Measurements from ENCODE around the gene TIMM22. TPM values are rescaled to one million over a fixed set of nuclear protein-coding genes. Genes with fewer than 3 reads are reported as not detected.

The TIMM22 gene
- total and polyA plus RNA-seq, 2 donors (not counting 1 experiment from before 2014, with no cell fraction given): 4.1 to 9.5 TPM

GRCh38 chr17:1018547-1018946, 21.6 kb downstream of the TIMM22 start:
- Histone ChIP-seq H2AFZ (ENCODE audit: insufficient read depth, low read depth, low read length, poor library complexity, severe bottlenecking) (no peak overlapping the region), H3K4me1 (ENCODE audit: control insufficient read depth in 2 of 2, insufficient read depth in 2 of 2, low read length in 2 of 2) (no peaks in the 10 kb centered on the region), H3K79me2 (ENCODE audit: control insufficient read depth, insufficient read depth, low read length) (peaks cover 8% of the 10 kb centered on the region), H4K20me1 (ENCODE audit: control insufficient read depth, insufficient read depth, low read length, poor library complexity, severe bottlenecking) (peaks cover 48% of the 10 kb centered on the region), H3K36me3 (replicated peaks in 1 of 2; ENCODE audit: control extremely low read depth in 1 of 2, control insufficient read depth in 1 of 2, extremely low read depth in 1 of 2, insufficient read depth in 2 of 2, low read length in 1 of 2) (peaks cover 1 to 3% of the 10 kb centered on the region in 2 experiments), H3K4me2 (replicated peaks; ENCODE audit: low read depth, low read length, poor library complexity, severe bottlenecking) (no peak overlapping the region), H3K27me3 (replicated peaks in 1 of 4; ENCODE audit: control extremely low read depth in 1 of 4, control insufficient read depth in 3 of 4, insufficient read depth in 4 of 4, low read length in 3 of 4) (no peaks in the 10 kb centered on the region), H3K4me3 (ENCODE audit: control extremely low read depth in 1 of 5, extremely low read depth in 1 of 5, insufficient read depth in 1 of 5, low read depth in 2 of 5, low read length in 4 of 5) (no peak overlapping the region), H3K9ac (ENCODE audit: low read length) (no peak overlapping the region), H3K27ac (ENCODE audit: low read length in 2 of 2) (no peak overlapping the region), H3K9me3 (ENCODE audit: control extremely low read depth in 1 of 3, control insufficient read depth in 2 of 3, insufficient read depth in 1 of 3, low read length in 2 of 3) (no peaks in the 10 kb centered on the region)
- no peaks in the 10 kb centered on the region for H3K4me1 Mint-ChIP-seq
- intact Hi-C loops (cut with micrococcal nuclease): no loop called here
- POLR2A ChIA-PET: no interaction called here
- no peak for TF ChIP-seq EZH2 (IDR thresholded peaks at IDR 0.05; ENCODE audit: borderline replicate concordance, insufficient read depth, low read depth, low read length, poor library complexity, severe bottlenecking)
- TF ChIP-seq, protein P1, sequence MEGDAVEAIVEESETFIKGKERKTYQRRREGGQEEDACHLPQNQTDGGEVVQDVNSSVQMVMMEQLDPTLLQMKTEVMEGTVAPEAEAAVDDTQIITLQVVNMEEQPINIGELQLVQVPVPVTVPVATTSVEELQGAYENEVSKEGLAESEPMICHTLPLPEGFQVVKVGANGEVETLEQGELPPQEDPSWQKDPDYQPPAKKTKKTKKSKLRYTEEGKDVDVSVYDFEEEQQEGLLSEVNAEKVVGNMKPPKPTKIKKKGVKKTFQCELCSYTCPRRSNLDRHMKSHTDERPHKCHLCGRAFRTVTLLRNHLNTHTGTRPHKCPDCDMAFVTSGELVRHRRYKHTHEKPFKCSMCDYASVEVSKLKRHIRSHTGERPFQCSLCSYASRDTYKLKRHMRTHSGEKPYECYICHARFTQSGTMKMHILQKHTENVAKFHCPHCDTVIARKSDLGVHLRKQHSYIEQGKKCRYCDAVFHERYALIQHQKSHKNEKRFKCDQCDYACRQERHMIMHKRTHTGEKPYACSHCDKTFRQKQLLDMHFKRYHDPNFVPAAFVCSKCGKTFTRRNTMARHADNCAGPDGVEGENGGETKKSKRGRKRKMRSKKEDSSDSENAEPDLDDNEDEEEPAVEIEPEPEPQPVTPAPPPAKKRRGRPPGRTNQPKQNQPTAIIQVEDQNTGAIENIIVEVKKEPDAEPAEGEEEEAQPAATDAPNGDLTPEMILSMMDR (IDR thresholded peaks at IDR 0.05): no peak
- no peak overlapping the region for H3K27ac Mint-ChIP-seq
- CTCF ChIA-PET: no interaction called here
- H3K9me3 Mint-ChIP-seq (ENCODE audit: insufficient read depth): no peaks in the 10 kb centered on the region
- no peaks in the 10 kb centered on the region for H3K27me3 Mint-ChIP-seq
- ATAC-seq (ENCODE audit: low read depth) (no peak), DNase-seq (no peak)
- no peak overlapping the region for H3K4me3 Mint-ChIP-seq
- WGBS (ENCODE audit: insufficient coverage): 97% methylated on average over 10 of the region's 11 CpGs

- peaks cover 1 to 3% of the 10 kb centered on the region in 2 experiments for H3K36me3 ChIP-seq (replicated peaks in 1 of 2; ENCODE audit: control extremely low read depth in 1 of 2, control insufficient read depth in 1 of 2, extremely low read depth in 1 of 2, insufficient read depth in 2 of 2, low read length in 1 of 2)
- ATAC-seq (ENCODE audit: low read depth) (no peak), DNase-seq (no peak)
- H3K4me2 ChIP-seq (replicated peaks; ENCODE audit: low read depth, low read length, poor library complexity, severe bottlenecking): no peak overlapping the region
- 76% methylated on average over 7 of the region's 10 CpGs for WGBS (ENCODE audit: insufficient coverage)
- H3K27me3 ChIP-seq (replicated peaks in 1 of 4; ENCODE audit: control extremely low read depth in 1 of 4, control insufficient read depth in 3 of 4, insufficient read depth in 4 of 4, low read length in 3 of 4): no peaks in the 10 kb centered on the region
- peaks cover 8% of the 10 kb centered on the region for H3K79me2 ChIP-seq (ENCODE audit: control insufficient read depth, insufficient read depth, low read length)
- H3K9ac ChIP-seq (ENCODE audit: low read length): no peak overlapping the region
- Mint-ChIP-seq H3K4me1 (no peaks in the 10 kb centered on the region), H3K27ac (peak overlapping the region; percentile 20), H3K27me3 (no peaks in the 10 kb centered on the region), H3K4me3 (no peak overlapping the region), H3K9me3 (ENCODE audit: insufficient read depth) (no peaks in the 10 kb centered on the region)
- no peak for TF ChIP-seq EZH2 (IDR thresholded peaks at IDR 0.05; ENCODE audit: borderline replicate concordance, insufficient read depth, low read depth, low read length, poor library complexity, severe bottlenecking)
- TF ChIP-seq, protein P1 (IDR thresholded peaks at IDR 0.05): no peak
- peaks cover 48% of the 10 kb centered on the region for H4K20me1 ChIP-seq (ENCODE audit: control insufficient read depth, insufficient read depth, low read length, poor library complexity, severe bottlenecking)
- no peak overlapping the region for H3K27ac ChIP-seq (ENCODE audit: low read length in 2 of 2)
- no peaks in the 10 kb centered on the region for H3K4me1 ChIP-seq (ENCODE audit: control insufficient read depth in 2 of 2, insufficient read depth in 2 of 2, low read length in 2 of 2)
- no peaks in the 10 kb centered on the region for H3K9me3 ChIP-seq (ENCODE audit: control extremely low read depth in 1 of 3, control insufficient read depth in 2 of 3, insufficient read depth in 1 of 3, low read length in 2 of 3)
- POLR2A ChIA-PET: no interaction called here
- no peak overlapping the region for H2AFZ ChIP-seq (ENCODE audit: insufficient read depth, low read depth, low read length, poor library complexity, severe bottlenecking)
- intact Hi-C loops (cut with micrococcal nuclease): no loop called here
- CTCF ChIA-PET: interaction anchor here (0.9 to 1.1 kb wide), 2 partner anchors 21 to 37 kb away, joined by 3 read pairs; no protein-coding TSS in a partner anchor
- no peak overlapping the region for H3K4me3 ChIP-seq (ENCODE audit: control extremely low read depth in 1 of 5, extremely low read depth in 1 of 5, insufficient read depth in 1 of 5, low read depth in 2 of 5, low read length in 4 of 5)
Observed at GRCh38 chr17:1019451-1019850, 22.5 kb downstream of the TIMM22 start.
